GM18498 (cell line): ENCODE results near the gene NAA16.
"Not testable (repeated sequence)": the region's sequence is repeated elsewhere in the genome, so short reads cannot be mapped to it uniquely, and the experiment has no call there.

Experiments used
- ATAC-seq: cut with Tn5 transposase; IDR thresholded peaks from one replicate; pipeline ENCODE4 v1.9.1; 2021; ENCODE audit warnings: mild to moderate bottlenecking, moderate library complexity; ENCODE audit not compliant: unreplicated experiment

NAA16 gene

GRCh38 chr13:41310963-41311405, at the start of gene NAA16:
TSS of gene NAA16 (plus strand) at chr13:41311267. CDS start at chr13:41311529, 262 bp downstream.
- ATAC-seq, result peak; percentile 72

GRCh38 chr13:41263261-41263971, 47.7 kb upstream of the NAA16 start, which contains the start of gene MTRF1:
TSS of gene MTRF1 (minus strand) at chr13:41263576. CDS start at chr13:41260907, 2,669 bp downstream.
- peak; percentile 96 for ATAC-seq

- ATAC-seq, result no peak
Measured at GRCh38 chr13:41267106-41267505, 44.0 kb upstream of the NAA16 start.

- ATAC-seq, result no peak
Measured at GRCh38 chr13:41268764-41269163, 42.3 kb upstream of the NAA16 start.

- no peak for ATAC-seq
Measured at GRCh38 chr13:41271456-41272285, 39.4 kb upstream of the NAA16 start.

GRCh38 chr13:41273831-41274441, 37.1 kb upstream of the NAA16 start:
- ATAC-seq, result no peak

- ATAC-seq, result no peak
Measured at GRCh38 chr13:41274881-41275280, 36.2 kb upstream of the NAA16 start.

- no peak for ATAC-seq
Measured at GRCh38 chr13:41276824-41277223, 34.2 kb upstream of the NAA16 start.

GRCh38 chr13:41279156-41279555, 31.9 kb upstream of the NAA16 start:
- ATAC-seq, result not testable (repeated sequence)

GRCh38 chr13:41282129-41282571, 28.9 kb upstream of the NAA16 start:
- ATAC-seq, result no peak

GRCh38 chr13:41284512-41285288, 26.4 kb upstream of the NAA16 start:
- ATAC-seq, result no peak

- no peak for ATAC-seq
Measured at GRCh38 chr13:41286370-41286769, 24.7 kb upstream of the NAA16 start.

GRCh38 chr13:41289463-41289881, 21.6 kb upstream of the NAA16 start:
- no peak for ATAC-seq

GRCh38 chr13:41291246-41291645, 19.8 kb upstream of the NAA16 start:
- ATAC-seq, result no peak

GRCh38 chr13:41293272-41293671, 17.8 kb upstream of the NAA16 start:
- no peak for ATAC-seq

GRCh38 chr13:41294914-41295313, 16.2 kb upstream of the NAA16 start:
- no peak for ATAC-seq

GRCh38 chr13:41295973-41296372, 15.1 kb upstream of the NAA16 start:
- no peak for ATAC-seq

GRCh38 chr13:41296879-41297646, 14.0 kb upstream of the NAA16 start:
- ATAC-seq, result no peak

- ATAC-seq, result peak; percentile 48
Measured at GRCh38 chr13:41299316-41300094, 11.6 kb upstream of the NAA16 start.
